Measurements from ENCODE around the gene ESPNL. TPM values are rescaled to one million over a fixed set of nuclear protein-coding genes. Genes with fewer than 3 reads are reported as not detected.

The ESPNL gene
- total RNA-seq, 2 donors from 2014 or later = 0.35 TPM; not detected in 1

GRCh38 chr2:238133499-238134392 lies 33.6 kb downstream of the ESPNL start:
- no peak for TF ChIP-seq CTCF (IDR thresholded peaks at IDR 0.05)
- Histone ChIP-seq H3K9me3 (no peaks in the 10 kb centered on the region), H3K36me3 (no peaks in the 10 kb centered on the region), H3K4me1 (ENCODE audit: control insufficient read depth in 1 of 2, low read depth in 2 of 2) (peaks cover 10 to 13% of the 10 kb centered on the region in 2 donors), H3K27ac (no peak overlapping the region), H3K27me3 (replicated peaks; ENCODE audit: insufficient read depth) (no peaks in the 10 kb centered on the region), H3K4me3 (no peak overlapping the region)
- ATAC-seq (ENCODE audit: insufficient number of reproducible peaks, low FRiP score, low read depth) = no peak
- DNase-seq (ENCODE audit: low spot score) = no peak

GRCh38 chr2:238134393-238134785 lies 34.2 kb downstream of the ESPNL start:
- Histone ChIP-seq H3K27me3 (replicated peaks; ENCODE audit: insufficient read depth) (no peaks in the 10 kb centered on the region), H3K9me3 (no peaks in the 10 kb centered on the region), H3K36me3 (no peaks in the 10 kb centered on the region), H3K27ac (no peak overlapping the region), H3K4me3 (no peak overlapping the region), H3K4me1 (ENCODE audit: control insufficient read depth in 1 of 2, low read depth in 2 of 2) (peaks cover 10 to 19% of the 10 kb centered on the region in 2 donors)
- no peak for TF ChIP-seq CTCF (IDR thresholded peaks at IDR 0.05)
- DNase-seq (ENCODE audit: low spot score) (no peak), ATAC-seq (ENCODE audit: insufficient number of reproducible peaks, low FRiP score, low read depth) (no peak)

GRCh38 chr2:238135601-238136150 lies 35.5 kb downstream of the ESPNL start:
- no peak for TF ChIP-seq CTCF (IDR thresholded peaks at IDR 0.05)
- no peak for ATAC-seq (ENCODE audit: insufficient number of reproducible peaks, low FRiP score, low read depth)
- Histone ChIP-seq H3K4me3 (no peak overlapping the region), H3K9me3 (no peaks in the 10 kb centered on the region), H3K36me3 (no peaks in the 10 kb centered on the region), H3K27ac (no peak overlapping the region), H3K4me1 (ENCODE audit: control insufficient read depth in 1 of 2, low read depth in 2 of 2) (peaks cover 10 to 30% of the 10 kb centered on the region in 2 donors), H3K27me3 (replicated peaks; ENCODE audit: insufficient read depth) (no peaks in the 10 kb centered on the region)
- DNase-seq (ENCODE audit: low spot score) = no peak

- H3K9me3 ChIP-seq = no peaks in the 10 kb centered on the region
- DNase-seq (ENCODE audit: low spot score) (no peak), ATAC-seq (ENCODE audit: insufficient number of reproducible peaks, low FRiP score, low read depth) (no peak)
- no peaks in the 10 kb centered on the region for H3K36me3 ChIP-seq
- peaks cover 14 to 43% of the 10 kb centered on the region in 2 donors for H3K4me1 ChIP-seq (ENCODE audit: control insufficient read depth in 1 of 2, low read depth in 2 of 2)
- no peaks in the 10 kb centered on the region for H3K27me3 ChIP-seq (replicated peaks; ENCODE audit: insufficient read depth)
- no peak overlapping the region for H3K27ac ChIP-seq
- no peak for TF ChIP-seq CTCF (IDR thresholded peaks at IDR 0.05)
- no peak overlapping the region for H3K4me3 ChIP-seq
Measured at GRCh38 chr2:238136820-238137537, 36.8 kb downstream of the ESPNL start.

- DNase-seq (ENCODE audit: low spot score) (no peak), ATAC-seq (ENCODE audit: insufficient number of reproducible peaks, low FRiP score, low read depth) (no peak)
- Histone ChIP-seq H3K27ac (peak overlapping the region; percentile 42 to 71), H3K36me3 (no peaks in the 10 kb centered on the region), H3K9me3 (no peaks in the 10 kb centered on the region), H3K4me1 (ENCODE audit: control insufficient read depth in 1 of 2, low read depth in 2 of 2) (peaks cover 21 to 52% of the 10 kb centered on the region in 2 donors), H3K27me3 (replicated peaks; ENCODE audit: insufficient read depth) (no peaks in the 10 kb centered on the region), H3K4me3 (peak overlapping the region; percentile 78)
- no peak for TF ChIP-seq CTCF (IDR thresholded peaks at IDR 0.05)
Measured at GRCh38 chr2:238137885-238138284, 37.7 kb downstream of the ESPNL start.
